Smooth muscle cell (in vitro differentiated cells): Measurements from ENCODE around the gene SPRED2. TPM values are rescaled to one million over a fixed set of nuclear protein-coding genes. Genes with fewer than 3 reads are reported as not detected.

ENCODE experiments used
- DNase-seq: peaks from one replicate; lab custom pipeline; 2025; ENCODE audit not compliant: unreplicated experiment; lab: John Stamatoyannopoulos, UW
- H2AFZ ChIP-seq: fragments of 200-600 bp; sonication (generic); 2 replicates; pipeline ENCODE4 v1.6.0; 2016; ENCODE audit warnings: antibody characterized with exemption, low read depth, mild to moderate bottlenecking
- H3F3A ChIP-seq: fragments of 200-600 bp; sonication (generic); 2 replicates; pipeline ENCODE4 v1.6.0; 2017; ENCODE audit warnings: antibody characterized with exemption, low read depth
- H3K27ac ChIP-seq: fragments of 200-600 bp; sonication (generic); 2 replicates; pipeline ENCODE4 v1.5.1; 2016; ENCODE audit warnings: low read depth, mild to moderate bottlenecking
- H3K27me3 ChIP-seq: fragments of 200-600 bp; sonication (generic); 2 replicates; pipeline ENCODE4 v1.6.1; 2016; ENCODE audit warnings: low read depth, mild to moderate bottlenecking
- H3K36me3 ChIP-seq: fragments of 200-600 bp; sonication (generic); 2 replicates; pipeline ENCODE4 v1.5.1; 2016; ENCODE audit warnings: low read depth
- H3K4me1 ChIP-seq: fragments of 200-600 bp; sonication (generic); 2 replicates; pipeline ENCODE4 v1.5.1; 2016; ENCODE audit warnings: low read depth
- H3K4me2 ChIP-seq: fragments of 200-600 bp; sonication (generic); 2 replicates; pipeline ENCODE4 v1.6.0; 2016; ENCODE audit warnings: mild to moderate bottlenecking
- H3K4me3 ChIP-seq: fragments of 200-600 bp; sonication (generic); 2 replicates; pipeline ENCODE4 v1.5.1; 2016; ENCODE audit warnings: mild to moderate bottlenecking
- H3K79me2 ChIP-seq: fragments of 200-600 bp; sonication (generic); 2 replicates; pipeline ENCODE4 v1.6.0; 2016; ENCODE audit warnings: low read depth, mild to moderate bottlenecking
- H3K9ac ChIP-seq: fragments of 200-600 bp; sonication (generic); 2 replicates; pipeline ENCODE4 v1.6.0; 2016; ENCODE audit warnings: low read depth
- H3K9me3 ChIP-seq: fragments of 200-600 bp; sonication (generic); replicated peaks from 2 replicates; pipeline ENCODE4 v1.5.1; 2016; ENCODE audit warnings: low read depth
- H4K20me1 ChIP-seq: fragments of 200-600 bp; sonication (generic); 2 replicates; pipeline ENCODE4 v1.6.0; 2016; ENCODE audit warnings: low read depth
- CTCF ChIP-seq: fragments of 200-600 bp; sonication (generic); IDR thresholded peaks from 2 replicates; pipeline ENCODE4 v1.5.1; 2017; ENCODE audit warnings: borderline replicate concordance, mild to moderate bottlenecking, antibody characterized with exemption; ENCODE audit not compliant: insufficient read depth, poor library complexity, severe bottlenecking
- WGBS: methylation state at CpG from one replicate; pipeline ENCODE4 v1.1.7; 2016; ENCODE audit warnings: low lambda C conversion rate; 5-methylcytosine and 5-hydroxymethylcytosine counted together
- polyA plus RNA-seq: library from polyadenylated mRNA; unstranded; fragments of >200 nt; fragmentation: Nextera tagmentation; extraction: Ambion mirVana; gene quantifications from 2 replicates; pipeline ENCODE4 v1.2.1, GENCODE V29; 2016
- total RNA-seq: library from RNA; depleted of rRNA; stranded (reverse); fragments of >200 nt; gene quantifications from 2 replicates; pipeline ENCODE4 v1.2.3, GENCODE V29; 2014

SPRED2 gene
- total and polyA plus RNA-seq, 2 experiments from 2014 or later = 18.3 to 23.7 TPM

GRCh38 chr2:65357095-65357958 lies 75.1 kb downstream of the SPRED2 start:
- Histone ChIP-seq H4K20me1 (peaks cover 83% of the 10 kb centered on the region), H3K27ac (peak overlapping the region; percentile 98), H3K4me3 (no peak overlapping the region), H3K36me3 (no peaks in the 10 kb centered on the region), H3K9me3 (no peaks in the 10 kb centered on the region), H3F3A (peaks cover 43% of the 10 kb centered on the region), H3K27me3 (no peaks in the 10 kb centered on the region), H2AFZ (no peak overlapping the region), H3K79me2 (peaks cover 69% of the 10 kb centered on the region), H3K4me1 (peaks cover 57% of the 10 kb centered on the region), H3K4me2 (peak overlapping the region; percentile 77), H3K9ac (no peak overlapping the region)
- TF ChIP-seq CTCF = no peak
- no peak for DNase-seq
- WGBS = 56% methylated on average over 9 of the region's 9 CpGs

- peaks cover 67% of the 10 kb centered on the region for H3K4me1 ChIP-seq
Measured at GRCh38 chr2:65355186-65355831, 77.1 kb downstream of the SPRED2 start.

GRCh38 chr2:65354773-65355172 lies 77.6 kb downstream of the SPRED2 start:
- peaks cover 54% of the 10 kb centered on the region for H3K79me2 ChIP-seq
- no peak overlapping the region for H2AFZ ChIP-seq
- no peak overlapping the region for H3K4me3 ChIP-seq
- H3K36me3 ChIP-seq = no peaks in the 10 kb centered on the region
- H3K4me2 ChIP-seq = peak overlapping the region; percentile 27
- H3F3A ChIP-seq = peaks cover 36% of the 10 kb centered on the region
- no peak for DNase-seq
- H3K9me3 ChIP-seq = no peaks in the 10 kb centered on the region
- no peaks in the 10 kb centered on the region for H3K27me3 ChIP-seq
- H3K4me1 ChIP-seq = peaks cover 69% of the 10 kb centered on the region
- no peak for TF ChIP-seq CTCF
- H3K27ac ChIP-seq = peak overlapping the region; percentile 68
- WGBS = 77% methylated on average over 3 of the region's 3 CpGs
- peaks cover 94% of the 10 kb centered on the region for H4K20me1 ChIP-seq
- H3K9ac ChIP-seq = no peak overlapping the region

More at GRCh38 chr2:65355186-65355831, 77.1 kb downstream of the SPRED2 start:
- no peak overlapping the region for H3K9ac ChIP-seq
- peak overlapping the region; percentile 68 for H3K27ac ChIP-seq
- H2AFZ ChIP-seq = no peak overlapping the region
- peaks cover 57% of the 10 kb centered on the region for H3K79me2 ChIP-seq
- no peaks in the 10 kb centered on the region for H3K36me3 ChIP-seq
- H3K9me3 ChIP-seq = no peaks in the 10 kb centered on the region
- DNase-seq = no peak
- H3K27me3 ChIP-seq = no peaks in the 10 kb centered on the region
- no peak for TF ChIP-seq CTCF
- H3K4me3 ChIP-seq = no peak overlapping the region
- H3F3A ChIP-seq = peaks cover 34% of the 10 kb centered on the region
- peak overlapping the region; percentile 27 for H3K4me2 ChIP-seq
- H4K20me1 ChIP-seq = peaks cover 92% of the 10 kb centered on the region
- WGBS = 51% methylated on average over 9 of the region's 9 CpGs
